ENCODE data around the gene BAD. TPM values are rescaled to one million over a fixed set of nuclear protein-coding genes. Genes with fewer than 3 reads are reported as not detected.

Gene BAD
- total RNA-seq, 1 experiment from 2014 or later: 48.4 TPM

- intact Hi-C loops (cut with micrococcal nuclease; ENCODE audit: unreplicated experiment): no loop called here
- DNase-seq (ENCODE audit: low spot score): no peak
- H3K36me3 ChIP-seq (ENCODE audit: insufficient read depth, low read length, poor library complexity, severe bottlenecking): peaks cover 10% of the 10 kb centered on the region
- H3K9me3 ChIP-seq (ENCODE audit: low read depth, low read length, poor library complexity, severe bottlenecking): no peaks in the 10 kb centered on the region
- peaks cover 6% of the 10 kb centered on the region for H3K4me1 ChIP-seq (ENCODE audit: insufficient read depth, low read length, poor library complexity, severe bottlenecking)
- CTCF ChIA-PET: no interaction called here
- H3K27ac ChIP-seq (ENCODE audit: low read depth, low read length, poor library complexity, severe bottlenecking): no peak overlapping the region
- no peak for TF ChIP-seq CTCF (conservative IDR thresholded peaks at IDR 0.05; ENCODE audit: low read depth, low read length)
- TF ChIP-seq EZH2 (IDR thresholded peaks at IDR 0.05; ENCODE audit: borderline replicate concordance, low read depth, low read length, poor library complexity, severe bottlenecking): no peak
- POLR2A ChIA-PET (ENCODE audit: low non-redundant PET): no interaction called here
- H3K27me3 ChIP-seq (replicated peaks; ENCODE audit: insufficient read depth, low read depth, low read length, poor library complexity): no peaks in the 10 kb centered on the region
- BruUV-seq (replicated peaks): no TSS peak
- H3K4me3 ChIP-seq (ENCODE audit: low read depth, low read length, poor library complexity, severe bottlenecking): no peak overlapping the region
These were observed 8.6 kb downstream of the BAD start for GRCh38 chr11:64275841-64276240.

- no peaks in the 10 kb centered on the region for H3K27me3 ChIP-seq (replicated peaks; ENCODE audit: insufficient read depth, low read depth, low read length, poor library complexity)
- intact Hi-C loops (cut with micrococcal nuclease; ENCODE audit: unreplicated experiment): no loop called here
- ChIA-PET POLR2A (ENCODE audit: low non-redundant PET) (no interaction called here), CTCF (interaction anchor here (0.7 kb wide), 1 partner anchor 23 kb away, joined by 10 read pairs; no protein-coding TSS in a partner anchor)
- no peak overlapping the region for H3K4me3 ChIP-seq (ENCODE audit: low read depth, low read length, poor library complexity, severe bottlenecking)
- peaks cover 6% of the 10 kb centered on the region for H3K4me1 ChIP-seq (ENCODE audit: insufficient read depth, low read length, poor library complexity, severe bottlenecking)
- peaks cover 10% of the 10 kb centered on the region for H3K36me3 ChIP-seq (ENCODE audit: insufficient read depth, low read length, poor library complexity, severe bottlenecking)
- TF ChIP-seq CTCF (conservative IDR thresholded peaks at IDR 0.05; ENCODE audit: low read depth, low read length) (no peak), EZH2 (IDR thresholded peaks at IDR 0.05; ENCODE audit: borderline replicate concordance, low read depth, low read length, poor library complexity, severe bottlenecking) (no peak)
- no peak for DNase-seq (ENCODE audit: low spot score)
- no peaks in the 10 kb centered on the region for H3K9me3 ChIP-seq (ENCODE audit: low read depth, low read length, poor library complexity, severe bottlenecking)
- BruUV-seq (replicated peaks): no TSS peak
- peak overlapping the region; percentile 40 for H3K27ac ChIP-seq (ENCODE audit: low read depth, low read length, poor library complexity, severe bottlenecking)
These were observed 9.2 kb downstream of the BAD start for GRCh38 chr11:64275031-64275800.

GRCh38 chr11:64269540-64270220 is 14.8 kb downstream of the BAD start:
- Histone ChIP-seq H3K27ac (ENCODE audit: low read depth, low read length, poor library complexity, severe bottlenecking) (peak overlapping the region; percentile 94), H3K9me3 (ENCODE audit: low read depth, low read length, poor library complexity, severe bottlenecking) (no peaks in the 10 kb centered on the region), H3K4me1 (ENCODE audit: insufficient read depth, low read length, poor library complexity, severe bottlenecking) (peaks cover 16% of the 10 kb centered on the region), H3K4me3 (ENCODE audit: low read depth, low read length, poor library complexity, severe bottlenecking) (peak overlapping the region; percentile 78), H3K36me3 (ENCODE audit: insufficient read depth, low read length, poor library complexity, severe bottlenecking) (peaks cover 12% of the 10 kb centered on the region), H3K27me3 (replicated peaks; ENCODE audit: insufficient read depth, low read depth, low read length, poor library complexity) (no peaks in the 10 kb centered on the region)
- TF ChIP-seq EZH2 (IDR thresholded peaks at IDR 0.05; ENCODE audit: borderline replicate concordance, low read depth, low read length, poor library complexity, severe bottlenecking) (no peak), CTCF (conservative IDR thresholded peaks at IDR 0.05; ENCODE audit: low read depth, low read length) (0 out of 2 replicates have a peak, but pooled peaks have one; percentile 22)
- DNase-seq (ENCODE audit: low spot score): peak; percentile 100
- intact Hi-C loops (cut with micrococcal nuclease; ENCODE audit: unreplicated experiment): loop anchor here (2.0 kb wide), 2 partner anchors 15 to 35 kb away; partner anchors contain the start of genes BAD, ESRRA and GPR137
- ChIA-PET POLR2A (ENCODE audit: low non-redundant PET) (no interaction called here), CTCF (interaction anchor here (1.0 to 2.7 kb wide), 4 partner anchors 18 to 86 kb away, joined by 4 to 11 read pairs (median 8); no protein-coding TSS in a partner anchor)
- TSS peak; percentile 45 for BruUV-seq (replicated peaks)
